Mesothelial cell of epicardium (in vitro differentiated cells): ENCODE measurements around the gene RAB9A. TPM values are rescaled to one million over a fixed set of nuclear protein-coding genes. Genes with fewer than 3 reads are reported as not detected.

Source experiments
- DNase-seq, 2 experiments: peaks; one replicate each; pipeline ENCODE4 v3.0.0; 2021; ENCODE audit warnings: low spot score in 2 of 2; ENCODE audit not compliant: unreplicated experiment in 2 of 2
- H3K27ac Mint-ChIP-seq: 2 replicates; pipeline ENCODE4 v1.8.0; 2021; ENCODE audit warnings: mixed read lengths
- H3K27me3 Mint-ChIP-seq: 2 replicates; pipeline ENCODE4 v1.8.0; 2021; ENCODE audit warnings: low read depth, mixed read lengths
- H3K36me3 Mint-ChIP-seq: 2 replicates; pipeline ENCODE4 v1.8.0; 2021; ENCODE audit warnings: mixed read lengths
- H3K4me1 Mint-ChIP-seq: 2 replicates; pipeline ENCODE4 v1.8.0; 2021; ENCODE audit warnings: mixed read lengths
- H3K4me3 Mint-ChIP-seq: 2 replicates; pipeline ENCODE4 v1.8.0; 2021; ENCODE audit warnings: mild to moderate bottlenecking, moderate library complexity, mixed read lengths
- H3K9me3 Mint-ChIP-seq: 2 replicates; pipeline ENCODE4 v1.8.0; 2021; ENCODE audit warnings: mixed read lengths
- total RNA-seq: library from RNA; stranded (reverse); gene quantifications from 3 replicates; pipeline ENCODE4 v1.2.1, GENCODE V29; 2021
- TF ChIP-seq, protein P1 (sequence below): fragments of 200-600 bp; sonication (generic); IDR thresholded peaks from one replicate; pipeline ENCODE4 v1.5.0; 2021; ENCODE audit warnings: antibody characterized with exemption; ENCODE audit not compliant: unreplicated experiment

The RAB9A gene
- total RNA-seq, 1 donor from 2014 or later = 21.0 TPM

- peaks cover 5% of the 10 kb centered on the region for H3K9me3 Mint-ChIP-seq
- TF ChIP-seq, protein P1, sequence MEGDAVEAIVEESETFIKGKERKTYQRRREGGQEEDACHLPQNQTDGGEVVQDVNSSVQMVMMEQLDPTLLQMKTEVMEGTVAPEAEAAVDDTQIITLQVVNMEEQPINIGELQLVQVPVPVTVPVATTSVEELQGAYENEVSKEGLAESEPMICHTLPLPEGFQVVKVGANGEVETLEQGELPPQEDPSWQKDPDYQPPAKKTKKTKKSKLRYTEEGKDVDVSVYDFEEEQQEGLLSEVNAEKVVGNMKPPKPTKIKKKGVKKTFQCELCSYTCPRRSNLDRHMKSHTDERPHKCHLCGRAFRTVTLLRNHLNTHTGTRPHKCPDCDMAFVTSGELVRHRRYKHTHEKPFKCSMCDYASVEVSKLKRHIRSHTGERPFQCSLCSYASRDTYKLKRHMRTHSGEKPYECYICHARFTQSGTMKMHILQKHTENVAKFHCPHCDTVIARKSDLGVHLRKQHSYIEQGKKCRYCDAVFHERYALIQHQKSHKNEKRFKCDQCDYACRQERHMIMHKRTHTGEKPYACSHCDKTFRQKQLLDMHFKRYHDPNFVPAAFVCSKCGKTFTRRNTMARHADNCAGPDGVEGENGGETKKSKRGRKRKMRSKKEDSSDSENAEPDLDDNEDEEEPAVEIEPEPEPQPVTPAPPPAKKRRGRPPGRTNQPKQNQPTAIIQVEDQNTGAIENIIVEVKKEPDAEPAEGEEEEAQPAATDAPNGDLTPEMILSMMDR = no peak
- no peak overlapping the region for H3K4me3 Mint-ChIP-seq
- no peak for DNase-seq
- H3K27ac Mint-ChIP-seq = peak overlapping the region; percentile 89
- H3K4me1 Mint-ChIP-seq = peaks cover 26% of the 10 kb centered on the region
- no peaks in the 10 kb centered on the region for H3K27me3 Mint-ChIP-seq
- no peaks in the 10 kb centered on the region for H3K36me3 Mint-ChIP-seq
These were observed 39.1 kb upstream of the RAB9A start for GRCh38 chrX:13649838-13650237.

GRCh38 chrX:13650318-13650717 lies 38.6 kb upstream of the RAB9A start:
- DNase-seq = no peak
- peaks cover 26% of the 10 kb centered on the region for H3K4me1 Mint-ChIP-seq
- no peak overlapping the region for H3K4me3 Mint-ChIP-seq
- no peak overlapping the region for H3K27ac Mint-ChIP-seq
- TF ChIP-seq, protein P1 = no peak
- H3K27me3 Mint-ChIP-seq = no peaks in the 10 kb centered on the region
- no peaks in the 10 kb centered on the region for H3K9me3 Mint-ChIP-seq
- no peaks in the 10 kb centered on the region for H3K36me3 Mint-ChIP-seq

- Mint-ChIP-seq H3K36me3 (no peaks in the 10 kb centered on the region), H3K4me1 (peaks cover 23% of the 10 kb centered on the region), H3K4me3 (no peak overlapping the region), H3K27ac (peak overlapping the region; percentile 0), H3K27me3 (no peaks in the 10 kb centered on the region), H3K9me3 (no peaks in the 10 kb centered on the region)
- TF ChIP-seq, protein P1 = no peak
- no peak for DNase-seq
These were observed 37.8 kb upstream of the RAB9A start for GRCh38 chrX:13651150-13651549.

DNA sequence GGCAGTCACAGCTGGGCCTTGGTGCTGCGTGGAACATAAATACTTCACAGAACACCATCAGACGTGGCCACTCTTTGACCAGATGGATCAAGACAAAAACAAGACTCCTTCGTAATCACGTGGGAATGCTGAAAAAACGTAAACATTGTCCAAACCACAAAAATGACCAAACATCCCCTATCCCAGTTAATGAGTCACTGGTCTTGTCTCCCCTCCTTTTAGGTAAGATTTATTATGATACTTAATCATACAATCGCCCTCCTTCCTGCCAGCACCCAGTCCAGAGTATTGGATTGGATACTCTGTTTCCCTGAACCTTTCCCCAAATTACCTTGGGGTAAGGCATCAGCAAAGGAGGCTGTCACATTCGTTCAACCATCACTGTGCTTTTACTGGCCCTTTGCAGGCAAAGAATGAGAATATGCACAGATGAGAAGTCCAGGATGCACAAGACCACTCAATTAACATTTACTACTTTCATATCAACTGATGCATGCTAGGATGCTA lies 36.6 kb upstream of the RAB9A start:
- Mint-ChIP-seq H3K27me3 (no peaks in the 10 kb centered on the region), H3K4me1 (peaks cover 18% of the 10 kb centered on the region), H3K27ac (peak overlapping the region; percentile 93), H3K36me3 (no peaks in the 10 kb centered on the region), H3K9me3 (peaks cover 7% of the 10 kb centered on the region), H3K4me3 (peak overlapping the region; percentile 82)
- no peak for DNase-seq
- TF ChIP-seq, protein P1 = no peak

DNA sequence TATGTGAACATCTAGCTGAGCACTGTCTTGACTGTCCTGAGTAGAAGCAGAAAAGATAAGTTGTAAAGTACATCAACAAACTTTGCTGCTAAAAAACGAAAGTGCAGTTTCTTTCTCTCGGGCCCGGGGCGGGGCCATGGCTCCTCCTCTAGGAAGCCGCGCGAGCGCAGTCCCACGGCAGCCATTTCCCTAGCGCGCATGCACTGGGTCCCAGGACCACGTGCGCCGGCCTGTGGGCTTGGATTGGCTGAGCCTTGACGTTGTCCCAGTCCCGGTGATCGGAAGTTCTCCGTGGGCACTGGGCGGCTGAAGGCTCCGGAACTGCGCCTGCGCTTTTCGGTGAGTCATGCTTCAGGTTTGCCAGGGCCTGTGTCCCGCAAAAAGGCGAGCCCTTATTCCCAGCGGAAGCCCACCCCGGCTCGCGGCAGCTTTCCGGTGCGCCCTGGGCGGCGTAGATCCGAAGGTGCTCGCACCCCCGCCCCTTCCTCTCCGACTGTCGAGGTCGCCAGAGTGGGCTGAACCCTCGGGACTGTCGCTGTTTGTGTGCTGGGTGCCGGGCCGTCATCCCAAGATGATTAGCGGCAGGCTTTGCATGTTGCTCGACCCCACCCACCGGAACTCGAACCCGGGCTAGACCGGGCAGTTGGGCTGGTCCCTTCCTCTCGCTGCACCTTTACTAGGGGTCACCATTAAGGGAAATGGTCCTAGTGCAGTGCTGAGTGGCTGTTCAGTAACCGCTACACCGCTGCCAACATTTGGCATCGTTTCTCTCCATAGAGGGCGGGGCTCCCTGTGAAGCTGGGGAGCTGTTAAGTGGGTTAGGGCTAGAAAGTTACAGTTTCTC lies 35.9 kb upstream of the RAB9A start, which contains the start of gene TCEANC:
TCEANC (plus strand) TSS at position 292 of the 844 bp plus-strand sequence. CDS start 9,368 bp downstream, outside the sequence.
- peak; percentile 80 to 90 for DNase-seq
- TF ChIP-seq, protein P1 = no peak
- no peaks in the 10 kb centered on the region for H3K27me3 Mint-ChIP-seq
- peak within 1 kb of the TSS; percentile 93 for H3K27ac Mint-ChIP-seq
- peaks cover 11% of the 10 kb centered on the region for H3K4me1 Mint-ChIP-seq
- H3K36me3 Mint-ChIP-seq = no peaks in the 10 kb centered on the region
- H3K4me3 Mint-ChIP-seq = peak within 1 kb of the TSS; percentile 82
- H3K9me3 Mint-ChIP-seq = peaks cover 7% of the 10 kb centered on the region
